HepG2 (cell line): ENCODE measurements around the gene NME2. TPM values are rescaled to one million over a fixed set of nuclear protein-coding genes. Genes with fewer than 3 reads are reported as not detected.
A peak's percentile ranks its signal among the peaks of the same experiment; 100 is the strongest.

Source experiments
- CERS6 ChIP-seq: sonication (generic); formaldehyde crosslinking; IDR thresholded peaks from 2 replicates; pipeline ENCODE4 v1.5.0; 2020; ENCODE audit warnings: missing genetic modification reagents
- CREB3 ChIP-seq: sonication (generic); formaldehyde crosslinking; IDR thresholded peaks from 2 replicates; pipeline ENCODE4 v1.5.0; 2020; ENCODE audit warnings: missing genetic modification reagents
- CREM ChIP-seq, 2 experiments: sonication (generic) in 1 of 2; formaldehyde crosslinking in 1 of 2; IDR thresholded peaks; 2 replicates each; pipeline versions ENCODE4 v1.4.0 to v1.6.1; 2016 to 2020; ENCODE audit warnings: antibody characterized with exemption in 1 of 2, mild to moderate bottlenecking in 1 of 2, missing genetic modification reagents in 1 of 2
- E2F5 ChIP-seq: sonication (generic); formaldehyde crosslinking; conservative IDR thresholded peaks from 2 replicates; pipeline ENCODE4 v1.4.0; 2020; ENCODE audit warnings: missing genetic modification reagents
- EZH2 ChIP-seq: conservative IDR thresholded peaks from 2 replicates; pipeline ENCODE4 v1.6.1; 2012; ENCODE audit warnings: mild to moderate bottlenecking, low read depth, low read length, moderate library complexity
- GTF2F1 ChIP-seq: fragments of 150-350 bp; IDR thresholded peaks from 2 replicates; pipeline ENCODE4 v1.6.1; 2014; ENCODE audit warnings: low read length
- KDM6A ChIP-seq: IDR thresholded peaks from 2 replicates; pipeline ENCODE4 v1.6.1; 2016; ENCODE audit warnings: low read depth
- MIXL1 ChIP-seq: IDR thresholded peaks from 2 replicates; pipeline ENCODE4 v1.6.1; 2016
- NR2F1 ChIP-seq, 2 experiments: fragments of 450-650 bp in 1 of 2; formaldehyde crosslinking in 1 of 2; IDR thresholded peaks; 2 replicates each; pipeline versions ENCODE4 v1.5.0 to v1.6.1; 2016 to 2020; ENCODE audit warnings: mild to moderate bottlenecking in 1 of 2, missing compliant biosample characterization in 1 of 2, missing genetic modification reagents in 1 of 2, moderate library complexity in 1 of 2
- POLR2A ChIP-seq, 2 experiments: IDR thresholded peaks; 2 replicates each; pipeline ENCODE4 v1.6.1; 2011; ENCODE audit warnings: low read depth in 2 of 2, low read length in 2 of 2, mild to moderate bottlenecking in 1 of 2, moderate library complexity in 1 of 2; ENCODE audit not compliant: insufficient read depth in 1 of 2
- PPARG ChIP-seq: conservative IDR thresholded peaks from 2 replicates; pipeline ENCODE4 v1.6.1; 2016; ENCODE audit warnings: missing biosample characterization, missing genetic modification reagents
- SRSF9 ChIP-seq: fragments of 200-400 bp; formaldehyde crosslinking; IDR thresholded peaks from 2 replicates; pipeline ENCODE4 v1.6.1; 2018; ENCODE audit warnings: borderline replicate concordance, mild to moderate bottlenecking, low read depth, low read length; ENCODE audit not compliant: insufficient read depth, poor library complexity, severe bottlenecking
- ZBTB39 ChIP-seq: sonication (generic); formaldehyde crosslinking; IDR thresholded peaks from 2 replicates; pipeline ENCODE4 v1.5.0; 2020; ENCODE audit warnings: missing genetic modification reagents
- ZFAT ChIP-seq: sonication (generic); formaldehyde crosslinking; conservative IDR thresholded peaks from 2 replicates; pipeline ENCODE4 v1.8.1; 2023; ENCODE audit warnings: missing genetic modification reagents, inconsistent platforms
- ZMAT3 ChIP-seq: sonication (generic); formaldehyde crosslinking; conservative IDR thresholded peaks from 2 replicates; pipeline ENCODE4 v1.7.0; 2021; ENCODE audit warnings: missing genetic modification reagents
- ZNF234 ChIP-seq: sonication (generic); formaldehyde crosslinking; conservative IDR thresholded peaks from 2 replicates; pipeline ENCODE4 v1.5.1; 2020; ENCODE audit warnings: mild to moderate bottlenecking, missing genetic modification reagents
- ZNF276 ChIP-seq: sonication (generic); formaldehyde crosslinking; IDR thresholded peaks from 2 replicates; pipeline ENCODE4 v1.4.0; 2020; ENCODE audit warnings: mild to moderate bottlenecking, low read depth, missing genetic modification reagents
- ZNF567 ChIP-seq: sonication (generic); formaldehyde crosslinking; IDR thresholded peaks from 2 replicates; pipeline ENCODE4 v1.8.1; 2023; ENCODE audit warnings: mild to moderate bottlenecking, missing genetic modification reagents, borderline replicate concordance
- ZNF83 ChIP-seq: sonication (generic); formaldehyde crosslinking; IDR thresholded peaks from 2 replicates; pipeline ENCODE4 v1.4.0; 2020; ENCODE audit warnings: missing genetic modification reagents, mild to moderate bottlenecking, borderline replicate concordance
- polyA plus RNA-seq, 8 experiments: library from polyadenylated mRNA; depleted of rRNA in 3 of 8; stranded (reverse) in 7 of 8; unstranded in 1 of 8; fragments of >200 nt; fragmentation: Illumina TruSeq in 4 of 8; extraction: Trizol in 4 of 8; gene quantifications; 2 replicates each; pipeline versions ENCODE4 v1.2.1 to v1.2.3, GENCODE V29; 2011 to 2016; ENCODE audit warnings: low read depth in 4 of 8, missing spikeins in 1 of 8, mixed read lengths in 1 of 8; ENCODE audit not compliant: insufficient read depth in 1 of 8
- total RNA-seq, 5 experiments: library from RNA; depleted of rRNA; stranded (reverse); fragments of >200 nt; fragmentation: Illumina TruSeq; extraction: Trizol; gene quantifications; 2 replicates each; pipeline ENCODE4 v1.2.3, GENCODE V29; 2016; ENCODE audit warnings: low read depth in 1 of 5

NME2 gene
- total and polyA plus RNA-seq, 2 of the 13 experiments (the other 11 are each of a cell fraction or from before 2014, with no cell fraction given): 790 to 1,213 TPM

GRCh38 chr17:51166987-51167931 is 1.0 kb downstream of the NME2 start (continued):
- TF ChIP-seq ZBTB39 (CRISPR knock-in tag): no peak
- no peak for TF ChIP-seq CREM (IDR thresholded peaks at IDR 0.05)
- TF ChIP-seq CREM (CRISPR knock-in tag; IDR thresholded peaks at IDR 0.05): no peak
- TF ChIP-seq EZH2: no peak
- TF ChIP-seq ZFAT (CRISPR knock-in tag): no peak
- TF ChIP-seq MIXL1 (CRISPR knock-in tag): no peak
- no peak for TF ChIP-seq NR2F1 (CRISPR knock-in tag; IDR thresholded peaks at IDR 0.05)
- no peak for TF ChIP-seq KDM6A
- no peak; the same call in 1 of the 2 replicates for TF ChIP-seq ZMAT3
- TF ChIP-seq ZNF234 (CRISPR knock-in tag): no peak; the same call in 1 of the 2 replicates
- TF ChIP-seq ZNF567 (CRISPR knock-in tag): no peak
- TF ChIP-seq E2F5 (CRISPR knock-in tag): no peak
- peak; percentile 44; the same call in 1 of the 2 replicates for TF ChIP-seq ZNF83 (CRISPR knock-in tag)
- no peak for TF ChIP-seq GTF2F1
- no peak for TF ChIP-seq SRSF9
- TF ChIP-seq CERS6 (CRISPR knock-in tag): no peak
- no peak for TF ChIP-seq PPARG (CRISPR knock-in tag)
- no peak; a peak in 2 of 4 replicates for TF ChIP-seq POLR2A (IDR thresholded peaks at IDR 0.05; ENCODE audit: insufficient read depth in 1 of 2, low read depth in 2 of 2, low read length in 2 of 2)
- TF ChIP-seq ZNF276: 0 out of 2 replicates have a peak, but pooled peaks have one; percentile 11
- TF ChIP-seq CREB3 (CRISPR knock-in tag): peak; percentile 55; the same call in 1 of the 2 replicates
